ENCODE measurements around the gene KLHDC10. TPM values are rescaled to one million over a fixed set of nuclear protein-coding genes. Genes with fewer than 3 reads are reported as not detected.
"Not testable (repeated sequence)": the region's sequence is repeated elsewhere in the genome, so short reads cannot be mapped to it uniquely, and the experiment has no call there.

Gene KLHDC10
- 21.0 TPM for polyA plus RNA-seq (2013, experiment 1 of 2; ENCODE audit: insufficient read length)
- polyA plus RNA-seq (2013, experiment 2 of 2; ENCODE audit: insufficient read length) = 22.2 TPM

DNA sequence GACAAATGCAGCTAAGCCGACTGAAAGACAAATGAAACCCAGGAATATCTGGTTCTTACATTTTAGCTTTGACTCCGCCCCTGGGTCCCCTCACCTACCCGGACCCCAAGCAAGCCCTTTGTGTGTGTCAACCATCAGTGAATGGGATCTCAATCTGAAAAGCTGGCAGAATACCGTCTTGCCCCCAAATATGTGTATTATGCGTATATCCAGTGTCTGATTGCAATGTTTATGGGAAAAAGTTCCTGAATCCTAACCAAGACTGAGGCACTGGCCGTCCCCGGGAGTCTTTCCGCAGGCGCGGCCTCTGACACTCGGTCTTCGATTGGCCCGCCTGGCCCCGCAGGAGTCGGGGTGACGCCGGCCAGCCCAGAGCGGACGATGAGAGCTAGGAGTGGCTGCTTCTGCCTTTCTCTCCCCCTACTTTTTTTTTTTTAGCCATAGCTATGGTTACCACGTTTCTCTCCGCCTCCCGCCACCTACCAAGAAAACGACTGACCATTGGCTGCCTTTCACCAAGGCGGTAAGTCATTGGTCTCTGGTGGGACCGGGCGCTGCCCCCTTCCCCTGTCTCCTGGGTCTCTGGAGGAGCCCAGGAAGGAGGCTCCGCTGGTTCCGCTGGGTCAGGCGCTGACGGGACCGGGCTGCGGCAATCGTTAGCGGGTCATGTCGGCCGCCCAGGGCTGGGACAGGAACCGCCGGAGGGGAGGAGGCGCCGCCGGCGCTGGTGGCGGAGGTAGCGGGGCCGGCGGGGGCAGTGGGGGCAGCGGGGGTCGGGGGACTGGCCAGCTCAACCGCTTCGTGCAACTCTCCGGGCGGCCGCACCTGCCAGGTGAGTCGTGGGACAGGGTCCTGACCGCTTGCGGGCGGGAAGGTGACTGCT lies at the start of gene KLHDC10:
KLHDC10 (plus strand) TSS at position 557 of the 883 bp plus-strand sequence; CDS start at position 667, 110 bp downstream.
- peak; percentile 99 for DNase-seq

- no peak for DNase-seq
Measured at GRCh38 chr7:130021105-130021834, 49.1 kb upstream of the KLHDC10 start.

DNA sequence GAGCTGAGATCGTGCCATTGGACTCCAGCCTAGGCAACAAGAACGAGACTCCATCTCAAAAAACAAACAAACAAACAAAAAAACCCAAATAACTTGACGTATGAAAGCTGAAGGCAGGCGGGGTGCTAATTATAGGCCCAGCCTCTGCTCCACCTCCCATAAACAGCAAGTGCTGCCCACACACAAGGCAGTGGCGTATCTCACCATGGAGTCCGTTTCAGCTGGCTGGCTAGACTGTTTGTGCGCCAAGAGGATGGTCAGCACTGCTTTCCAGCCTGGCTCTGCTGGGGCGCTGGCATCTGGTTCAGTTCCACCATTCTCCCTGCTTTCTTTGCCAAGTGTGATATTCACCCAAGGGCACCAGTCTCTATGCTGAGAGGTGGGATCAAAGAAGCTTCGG lies 48.2 kb upstream of the KLHDC10 start:
- no peak for DNase-seq

DNA sequence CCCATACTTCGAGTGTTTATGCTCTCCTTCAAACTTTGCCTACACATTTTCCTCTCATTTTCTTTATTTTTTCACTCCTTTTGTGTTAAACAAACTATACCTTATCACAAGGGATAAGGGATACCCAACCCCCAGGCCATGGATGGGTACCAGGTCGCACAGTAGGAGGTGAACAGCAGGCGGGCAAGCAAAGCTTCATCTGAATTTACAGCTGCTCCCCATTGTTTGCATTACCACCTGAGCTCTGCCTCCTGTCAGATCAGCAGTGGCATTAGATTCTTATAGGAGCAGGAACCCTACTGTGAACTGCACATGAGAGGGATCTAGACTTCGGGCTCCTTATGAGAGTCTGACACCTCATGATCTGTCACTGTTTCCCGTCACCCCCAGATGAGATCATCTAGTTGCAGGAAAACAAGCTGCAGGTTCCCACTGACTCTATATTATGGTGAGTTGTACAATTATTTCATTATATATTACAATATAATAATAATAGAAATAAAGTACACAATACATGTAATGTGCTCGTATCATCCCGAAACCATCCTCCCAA lies 47.6 kb upstream of the KLHDC10 start:
- DNase-seq = no peak

DNA sequence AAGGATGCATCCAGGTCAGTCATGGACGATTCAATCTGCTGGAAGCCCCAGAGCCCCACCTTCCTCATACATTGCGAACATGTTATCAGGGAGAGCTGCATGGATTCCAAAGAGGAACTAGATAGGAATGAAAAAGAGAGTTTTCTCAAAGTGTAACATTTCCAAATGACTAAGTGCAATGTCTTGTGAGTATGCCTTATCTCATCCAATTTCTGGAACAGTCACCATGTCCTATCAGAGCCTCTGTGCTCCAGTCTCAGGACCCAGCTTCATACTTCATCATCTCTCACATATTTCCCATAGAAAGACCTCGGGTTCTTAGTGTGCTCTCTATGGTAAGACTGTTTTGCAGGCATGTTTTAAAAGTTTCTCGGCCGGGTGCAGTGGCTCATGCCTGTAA lies 45.9 kb upstream of the KLHDC10 start:
- DNase-seq = peak; percentile 10

DNA sequence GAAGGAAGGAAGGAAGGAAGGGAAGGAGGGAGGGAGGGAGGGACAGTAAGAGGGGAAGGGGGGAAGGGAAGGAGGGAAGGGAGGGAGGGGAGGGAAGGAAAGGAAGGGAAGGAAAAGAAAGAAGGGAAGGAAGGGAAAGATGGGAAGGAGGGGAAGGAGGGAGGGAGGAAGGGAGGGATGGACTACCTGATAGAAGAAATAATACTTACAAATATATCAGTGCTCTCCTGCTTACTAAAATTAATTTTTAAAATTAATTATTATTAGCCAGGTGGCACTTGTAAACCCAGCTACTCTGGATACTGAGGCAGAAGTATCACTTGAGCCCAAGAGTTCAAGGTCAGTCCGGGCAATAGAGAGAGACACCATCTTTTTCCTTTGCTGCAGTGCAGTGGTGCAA lies 37.6 kb upstream of the KLHDC10 start:
- no peak for DNase-seq

DNA sequence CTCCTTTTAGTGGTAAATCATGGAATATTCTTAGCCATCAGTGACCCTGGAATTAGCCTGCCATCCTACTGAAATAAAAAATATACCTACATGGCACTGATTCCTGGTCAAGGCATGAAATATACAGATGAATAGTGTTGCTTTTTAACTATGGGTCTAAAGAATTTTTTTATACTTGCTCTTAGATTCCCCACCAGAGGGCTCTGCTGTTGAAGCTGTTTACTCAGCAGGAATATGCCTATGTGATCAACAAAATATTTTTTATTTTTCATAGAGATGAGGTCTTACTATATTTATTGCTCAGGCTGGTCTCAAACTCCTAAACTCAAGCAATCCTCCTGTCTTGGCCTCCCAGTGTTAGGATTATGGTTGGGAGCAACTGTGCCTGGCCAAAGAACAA lies 32.6 kb upstream of the KLHDC10 start:
- no peak for DNase-seq

DNA sequence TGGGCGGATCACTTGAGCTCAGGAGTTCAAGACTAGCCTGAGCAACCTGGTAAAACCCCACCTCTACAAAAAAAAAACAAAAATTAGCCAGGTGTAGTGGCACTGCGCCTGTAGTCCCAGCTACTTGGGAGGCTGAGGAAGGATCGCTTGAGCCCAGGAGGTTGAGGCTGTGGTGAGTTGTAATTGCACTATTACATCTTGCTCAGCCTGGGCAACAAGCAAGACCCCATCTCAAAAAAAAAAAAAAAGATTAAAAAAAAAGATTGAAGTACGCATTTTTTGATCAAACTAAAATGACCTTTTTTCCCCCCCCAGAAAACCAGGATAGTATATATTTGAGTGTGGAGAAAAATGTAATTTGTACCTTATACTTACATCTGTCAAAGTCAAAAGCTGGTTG lies 29.8 kb upstream of the KLHDC10 start:
- no peak for DNase-seq

- no peak for DNase-seq
Measured at GRCh38 chr7:130047831-130048230, 22.5 kb upstream of the KLHDC10 start.

- no peak for DNase-seq
Measured at GRCh38 chr7:130048906-130049305, 21.4 kb upstream of the KLHDC10 start.

DNA sequence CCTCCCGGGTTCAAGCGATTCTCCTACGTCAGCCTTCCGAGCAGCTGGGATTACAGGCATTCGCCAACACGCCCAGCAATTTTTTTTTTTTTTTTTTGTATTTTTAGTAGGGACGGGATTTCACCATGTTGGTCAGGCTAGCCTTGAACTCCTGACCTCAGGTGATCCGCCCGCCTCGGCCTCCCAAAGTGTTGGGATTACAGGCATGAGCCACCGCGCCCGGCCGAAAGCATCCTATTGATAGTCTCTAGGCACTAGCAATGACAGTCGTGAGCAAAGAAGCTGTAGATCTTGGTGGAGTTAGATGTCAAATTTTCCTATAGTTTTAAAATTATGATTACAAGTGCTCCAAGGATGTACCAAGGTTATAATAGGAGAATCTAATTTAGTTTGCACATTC lies 18.1 kb upstream of the KLHDC10 start:
- DNase-seq = not testable (repeated sequence)

GRCh38 chr7:130055198-130055597 lies 15.1 kb upstream of the KLHDC10 start:
- DNase-seq = not testable (repeated sequence)

DNA sequence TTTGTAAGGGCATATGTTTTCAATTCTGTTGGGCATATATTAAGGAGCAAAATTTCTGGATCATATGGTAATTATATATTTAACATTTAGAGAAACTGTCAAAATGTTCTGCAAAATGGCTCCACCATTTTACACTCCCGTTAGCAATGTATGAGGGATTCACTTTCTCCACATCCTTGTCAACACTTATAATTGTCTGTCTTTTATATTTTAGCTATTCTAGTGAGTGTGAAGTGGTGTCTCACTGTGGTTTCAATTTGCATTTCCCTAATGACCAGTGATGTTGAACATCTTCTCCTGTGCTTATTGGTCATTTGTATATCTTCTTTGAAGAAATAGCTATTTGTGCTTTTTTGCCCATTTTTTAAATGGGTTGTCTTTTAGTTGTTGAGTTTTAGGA lies 8.1 kb upstream of the KLHDC10 start:
- no peak for DNase-seq

- DNase-seq = peak; percentile 53
Measured at GRCh38 chr7:130063036-130063435, 7.3 kb upstream of the KLHDC10 start.

DNA sequence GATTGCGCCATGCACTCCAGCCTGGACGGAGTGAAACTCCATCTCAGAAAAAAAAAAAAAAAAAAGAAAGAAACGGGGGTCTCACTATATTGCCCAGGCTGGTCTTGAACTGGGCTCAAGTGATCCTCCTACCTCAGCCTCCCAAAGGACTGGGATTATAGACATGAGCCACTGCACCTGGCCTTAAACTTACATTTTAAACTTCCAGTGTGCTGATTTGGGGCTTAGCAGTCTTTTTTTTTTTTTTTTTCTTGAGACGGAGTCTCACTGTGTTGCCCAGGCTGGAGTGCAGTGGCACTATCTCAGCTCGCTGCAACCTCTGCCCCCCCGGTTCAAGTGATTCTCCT lies 5.8 kb upstream of the KLHDC10 start:
- not testable (repeated sequence) for DNase-seq

DNA sequence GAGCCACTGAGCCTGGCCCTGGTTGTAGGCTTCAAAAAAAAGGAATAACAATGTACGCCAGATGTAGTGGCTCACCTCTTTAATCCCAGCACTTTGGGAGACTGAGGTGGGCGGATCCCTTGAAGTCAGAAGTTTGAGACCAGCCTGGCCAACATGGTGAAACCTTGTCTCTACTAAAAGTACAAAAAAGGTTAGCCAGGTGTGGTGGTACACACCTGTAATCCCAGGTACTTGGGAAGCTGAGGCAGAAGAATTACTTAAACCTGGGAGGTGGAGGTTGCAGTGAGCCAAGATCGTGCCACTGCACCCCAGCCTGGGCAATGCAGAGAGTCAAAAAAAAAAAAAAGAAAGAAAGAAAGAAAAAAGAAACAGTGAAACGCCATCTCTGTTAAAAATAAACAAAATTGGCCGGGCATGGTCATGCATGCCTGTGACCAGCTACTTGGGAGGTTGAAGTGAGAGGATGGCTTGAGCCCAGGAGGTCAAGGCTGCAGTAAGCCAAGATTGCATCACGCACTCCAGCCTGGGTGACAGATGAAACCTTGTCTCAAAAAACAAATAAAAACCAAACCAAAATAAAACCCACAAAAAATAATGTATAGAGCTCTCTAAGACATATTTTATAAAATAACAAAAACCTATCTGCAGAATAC lies 4.7 kb upstream of the KLHDC10 start:
- DNase-seq = no peak

GRCh38 chr7:130069179-130069977 lies 956 bp upstream of the KLHDC10 start:
- no peak for DNase-seq

- no peak for DNase-seq
Measured at GRCh38 chr7:130070861-130071622, 708 bp downstream of the KLHDC10 start.

DNA sequence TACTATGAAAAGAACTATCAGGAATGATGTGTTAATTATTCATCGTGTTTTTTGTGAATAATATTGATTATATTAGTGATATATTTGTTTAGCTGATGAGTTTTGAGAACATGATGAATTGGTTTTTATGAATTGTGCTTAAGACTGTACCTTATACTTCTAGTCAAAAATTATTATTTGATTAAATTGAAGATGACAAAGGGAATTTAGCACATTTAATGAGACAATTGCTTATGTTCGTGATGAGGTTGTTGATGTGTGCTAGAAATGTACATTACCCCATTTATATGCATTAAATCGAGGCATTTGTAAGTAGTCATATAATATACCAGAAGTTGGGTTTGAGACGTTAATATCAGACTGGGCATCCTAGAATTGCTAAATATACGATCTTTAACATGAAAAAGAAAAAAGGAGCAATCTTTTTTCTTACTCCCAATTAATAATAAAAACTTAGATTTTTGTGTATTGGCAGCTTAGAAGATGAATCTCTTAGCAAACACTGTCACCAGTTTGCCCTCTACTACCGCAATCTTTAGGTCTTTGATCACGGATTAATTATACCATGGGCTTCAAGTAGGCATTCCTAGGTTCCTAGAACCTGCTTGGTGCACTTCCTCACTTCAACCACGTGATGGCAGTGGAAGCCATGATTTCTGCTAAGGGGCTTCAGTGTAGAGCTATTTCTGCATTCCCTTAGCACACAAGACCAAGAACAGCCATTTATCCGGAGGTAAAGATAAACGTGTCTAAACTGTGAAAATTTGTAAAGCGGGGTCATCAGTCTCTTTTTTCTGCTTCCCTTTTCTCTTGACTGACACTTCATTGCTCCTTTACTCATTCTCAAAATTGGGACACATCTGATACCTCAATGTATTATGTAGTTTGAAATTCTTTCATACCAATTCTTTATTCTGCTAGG lies 1.6 kb downstream of the KLHDC10 start:
- DNase-seq = peak; percentile 84

- DNase-seq = no peak
Measured at GRCh38 chr7:130079846-130080394, 9.6 kb downstream of the KLHDC10 start.

All from fibroblast of skin of scalp (primary cell).